ENCODE results near the gene GRB10.

Gene GRB10

DNA sequence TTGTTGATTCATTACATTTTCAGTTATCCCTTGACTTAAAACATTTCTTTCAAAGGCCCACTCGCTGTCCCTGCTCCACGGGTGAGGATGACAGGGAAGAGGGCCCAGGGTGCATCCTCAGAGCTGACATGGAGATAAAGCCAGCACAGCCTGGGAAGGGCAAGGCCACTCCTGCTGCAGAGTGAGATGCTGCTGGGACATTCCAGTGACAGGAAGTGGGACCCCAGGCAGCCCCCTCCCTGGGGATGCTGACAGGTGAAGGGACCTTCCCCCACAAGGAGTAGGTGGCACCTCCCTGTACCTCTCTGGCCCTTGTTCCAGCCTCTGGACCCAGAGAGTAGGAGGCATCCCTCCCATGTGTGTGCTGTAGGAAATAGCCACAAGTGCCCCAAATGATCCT, 119.7 kb downstream of the GRB10 start:
- TF ChIP-seq ZFX (IDR thresholded peaks at IDR 0.05; ENCODE audit: borderline replicate concordance), result no peak
- TF ChIP-seq, protein P1, sequence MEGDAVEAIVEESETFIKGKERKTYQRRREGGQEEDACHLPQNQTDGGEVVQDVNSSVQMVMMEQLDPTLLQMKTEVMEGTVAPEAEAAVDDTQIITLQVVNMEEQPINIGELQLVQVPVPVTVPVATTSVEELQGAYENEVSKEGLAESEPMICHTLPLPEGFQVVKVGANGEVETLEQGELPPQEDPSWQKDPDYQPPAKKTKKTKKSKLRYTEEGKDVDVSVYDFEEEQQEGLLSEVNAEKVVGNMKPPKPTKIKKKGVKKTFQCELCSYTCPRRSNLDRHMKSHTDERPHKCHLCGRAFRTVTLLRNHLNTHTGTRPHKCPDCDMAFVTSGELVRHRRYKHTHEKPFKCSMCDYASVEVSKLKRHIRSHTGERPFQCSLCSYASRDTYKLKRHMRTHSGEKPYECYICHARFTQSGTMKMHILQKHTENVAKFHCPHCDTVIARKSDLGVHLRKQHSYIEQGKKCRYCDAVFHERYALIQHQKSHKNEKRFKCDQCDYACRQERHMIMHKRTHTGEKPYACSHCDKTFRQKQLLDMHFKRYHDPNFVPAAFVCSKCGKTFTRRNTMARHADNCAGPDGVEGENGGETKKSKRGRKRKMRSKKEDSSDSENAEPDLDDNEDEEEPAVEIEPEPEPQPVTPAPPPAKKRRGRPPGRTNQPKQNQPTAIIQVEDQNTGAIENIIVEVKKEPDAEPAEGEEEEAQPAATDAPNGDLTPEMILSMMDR (IDR thresholded peaks at IDR 0.05), result no peak
- no peak overlapping the region for H3K27ac ChIP-seq

DNA sequence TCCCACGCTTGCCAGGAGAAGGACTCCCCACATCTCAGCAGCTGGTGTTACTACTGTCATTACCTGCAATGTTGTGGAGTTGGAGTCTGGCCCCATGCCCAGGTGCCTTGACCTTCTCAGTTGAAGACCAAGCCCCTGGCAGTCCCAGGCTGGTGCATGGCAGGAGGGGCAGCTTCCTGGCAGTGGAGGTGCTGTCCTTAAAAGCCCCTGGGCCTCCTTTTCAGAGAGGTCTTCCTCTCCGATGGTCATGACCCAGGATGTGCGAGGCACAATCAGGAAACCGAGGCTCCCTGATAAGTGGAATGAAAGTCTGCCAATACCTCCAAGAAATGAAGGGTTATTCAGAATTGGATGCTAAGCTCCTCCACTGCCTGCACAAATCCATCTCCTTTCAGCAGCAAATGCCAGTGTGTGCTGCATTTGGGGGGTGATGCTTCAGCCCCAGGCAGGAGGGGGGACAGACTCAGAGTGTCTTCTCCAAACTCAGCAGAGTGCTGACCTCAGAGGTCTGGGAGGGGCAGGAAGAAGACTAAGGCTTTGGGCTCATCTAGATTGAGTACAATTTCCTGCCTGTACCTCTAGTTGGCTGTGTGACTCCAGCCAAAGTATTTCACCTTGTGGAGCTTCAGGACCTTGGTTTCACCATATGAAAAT, 120.5 kb downstream of the GRB10 start:
- no peak overlapping the region for H3K27ac ChIP-seq

DNA sequence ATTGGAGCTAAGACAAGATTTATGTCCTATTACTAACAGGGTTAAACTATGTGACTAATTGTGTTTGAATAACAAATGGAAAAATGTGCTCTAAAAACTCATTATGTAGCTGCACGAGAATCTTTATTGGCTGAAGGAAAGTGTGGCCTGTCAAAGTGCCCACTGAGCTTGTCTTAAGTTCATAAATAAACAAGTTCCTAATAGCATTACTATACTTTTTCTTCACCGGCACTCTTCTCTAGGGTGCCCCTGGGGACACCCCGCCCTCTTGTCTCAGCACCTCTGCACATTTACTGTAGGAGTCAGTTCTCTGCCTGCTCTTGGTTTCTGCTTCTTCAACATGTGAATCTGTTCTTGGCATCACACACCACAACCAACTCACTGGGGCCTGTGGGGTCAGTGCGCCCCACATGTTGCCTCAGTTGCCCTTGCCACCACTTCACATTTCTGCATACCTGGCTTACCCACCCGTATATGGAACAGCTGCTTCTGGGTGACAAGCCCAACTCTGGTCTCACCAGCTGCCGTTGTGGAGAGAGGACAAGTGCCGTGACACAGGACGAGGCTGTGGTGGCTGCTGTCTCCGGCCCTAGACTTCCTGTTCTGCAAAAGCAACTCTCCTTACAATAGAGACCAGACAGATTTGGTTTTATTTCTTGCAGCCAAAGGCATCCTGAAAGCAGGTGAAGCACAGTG, 121.2 kb downstream of the GRB10 start:
- H3K27ac ChIP-seq, result no peak overlapping the region
- TF ChIP-seq, protein P1 (IDR thresholded peaks at IDR 0.05), result no peak
- no peak for TF ChIP-seq ZFX (IDR thresholded peaks at IDR 0.05; ENCODE audit: borderline replicate concordance)

More for the DNA sequence above, 120.5 kb downstream of the GRB10 start:
- TF ChIP-seq, protein P1 (IDR thresholded peaks at IDR 0.05), result no peak
- TF ChIP-seq ZFX (IDR thresholded peaks at IDR 0.05; ENCODE audit: borderline replicate concordance), result no peak

- TF ChIP-seq, protein P1 (IDR thresholded peaks at IDR 0.05), result no peak
- H3K27ac ChIP-seq, result no peak overlapping the region
Observed at GRCh38 chr7:50660830-50661175, 121.9 kb downstream of the GRB10 start.

DNA sequence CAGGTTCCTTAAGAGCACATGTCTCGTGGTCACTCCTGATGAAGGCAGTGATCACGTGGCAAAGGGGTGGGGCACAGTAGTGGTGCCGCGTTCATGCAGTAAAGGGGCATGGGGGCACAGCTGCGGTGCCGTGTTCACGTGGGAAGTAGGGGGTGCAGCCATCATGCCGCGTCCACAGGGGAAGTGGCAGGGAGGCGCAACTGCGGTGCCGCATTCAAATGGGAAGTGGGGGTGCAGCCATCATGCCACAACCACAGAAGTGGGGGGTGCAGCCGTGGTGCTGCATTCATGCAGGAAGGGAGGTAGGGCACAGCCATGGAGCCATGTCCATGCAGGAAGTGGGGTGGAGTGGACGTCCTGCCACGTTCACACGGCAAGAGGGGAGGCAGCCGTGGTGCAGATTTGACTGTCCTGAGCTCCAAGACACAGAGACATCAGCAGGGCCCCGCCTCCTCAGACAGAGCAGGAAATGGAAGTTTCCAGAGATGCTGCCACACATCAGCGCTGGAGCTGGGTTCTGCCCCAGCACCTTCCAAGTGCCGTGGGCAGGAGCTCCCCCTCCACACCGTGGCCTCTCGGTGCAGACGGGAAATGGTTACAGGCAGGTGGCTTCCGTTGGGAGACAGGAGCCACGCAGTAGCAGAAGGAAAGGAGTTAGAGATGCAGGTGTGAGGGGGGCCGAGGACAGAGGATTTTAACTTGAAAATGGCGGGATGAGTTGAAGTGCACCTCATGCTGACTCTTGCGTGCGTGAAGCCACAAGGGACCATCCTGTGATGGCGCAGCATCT, 122.5 kb downstream of the GRB10 start:
- TF ChIP-seq ZFX (IDR thresholded peaks at IDR 0.05; ENCODE audit: borderline replicate concordance), result no peak
- no peak overlapping the region for H3K27ac ChIP-seq

DNA sequence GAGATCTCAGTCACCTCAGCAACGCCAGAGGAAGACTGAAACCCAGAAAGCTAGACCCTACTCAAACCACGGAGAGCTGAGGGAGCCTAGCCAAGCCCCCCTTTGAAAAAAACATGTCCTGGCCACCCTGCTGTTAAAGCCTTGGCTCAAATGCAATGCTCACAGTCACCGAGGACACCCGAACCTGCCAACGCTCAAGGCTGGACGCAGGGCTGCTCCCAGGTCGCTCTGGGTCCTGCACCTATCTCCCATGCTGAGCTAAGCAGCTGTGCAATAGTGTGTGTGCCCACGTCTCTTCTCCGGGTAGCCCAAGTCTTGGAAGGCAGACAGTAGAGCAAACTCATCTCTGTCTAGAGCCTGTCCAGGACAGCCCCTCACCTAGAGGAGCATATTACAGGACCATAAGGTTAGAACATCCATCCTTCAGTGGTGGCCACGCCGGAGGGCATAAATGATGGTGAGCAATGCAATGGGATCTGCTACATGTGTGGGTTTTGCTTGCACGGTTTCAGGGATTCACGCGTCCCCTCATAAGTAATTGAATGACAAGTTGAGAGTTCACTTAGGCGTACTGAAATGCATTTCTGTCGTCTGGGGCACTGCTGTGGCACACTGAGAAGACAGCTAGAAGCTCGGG, 123.2 kb downstream of the GRB10 start:
- H3K27ac ChIP-seq, result no peak overlapping the region
- TF ChIP-seq, protein P1 (IDR thresholded peaks at IDR 0.05), result no peak
- TF ChIP-seq ZFX (IDR thresholded peaks at IDR 0.05; ENCODE audit: borderline replicate concordance), result no peak

DNA sequence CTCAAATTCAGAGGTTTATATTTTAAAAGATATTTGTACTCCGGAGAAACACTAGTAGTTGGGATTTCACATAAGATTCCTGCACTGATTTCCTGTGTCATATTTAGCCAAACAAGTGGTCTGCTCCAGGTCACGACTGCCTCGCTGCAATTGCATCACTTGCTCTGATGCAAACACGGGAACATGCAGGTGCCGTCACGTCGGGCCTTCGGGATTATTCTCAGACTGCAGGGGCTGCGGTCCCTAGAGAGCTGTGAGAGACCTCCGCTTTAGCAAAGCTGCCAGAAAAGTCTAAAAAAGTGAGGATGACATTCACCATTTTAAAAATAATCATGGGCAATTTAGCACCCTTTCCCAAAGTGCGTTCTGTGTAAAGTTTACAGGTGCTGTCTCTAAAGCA, 124.0 kb downstream of the GRB10 start:
- TF ChIP-seq ZFX (IDR thresholded peaks at IDR 0.05; ENCODE audit: borderline replicate concordance), result no peak
- TF ChIP-seq, protein P1 (IDR thresholded peaks at IDR 0.05), result no peak
- H3K27ac ChIP-seq, result no peak overlapping the region
